GM23338 (cell line): ENCODE measurements around the gene ZXDC. TPM values are rescaled to one million over a fixed set of nuclear protein-coding genes. Genes with fewer than 3 reads are reported as not detected.

Experiments used
- ATAC-seq: fragments of 200-7000 bp; cut with Tn5 transposase; 3 replicates; pipeline ENCODE4 v1.9.1; 2020
- DNase-seq: peaks from one replicate; pipeline ENCODE4 v3.0.0-alpha.2; 2015; ENCODE audit warnings: low spot score
- H2AFZ ChIP-seq: fragments of 200-600 bp; sonication (generic); 2 replicates; pipeline ENCODE4 v1.8.0; 2016; ENCODE audit warnings: antibody characterized with exemption, mild to moderate bottlenecking, moderate library complexity
- H3F3A ChIP-seq: fragments of 200-600 bp; sonication (generic); replicated peaks from 2 replicates; pipeline ENCODE4 v1.8.0; 2017; ENCODE audit warnings: antibody characterized with exemption, mixed run types, low read depth
- H3K27ac ChIP-seq: fragments of 200-600 bp; sonication (generic); 2 replicates; pipeline ENCODE4 v1.6.1; 2016; ENCODE audit warnings: low read depth
- H3K27me3 ChIP-seq: fragments of 200-600 bp; sonication (generic); 2 replicates; pipeline ENCODE4 v1.8.0; 2016; ENCODE audit warnings: mild to moderate bottlenecking, mixed run types, moderate library complexity; ENCODE audit not compliant: insufficient read depth
- H3K36me3 ChIP-seq: fragments of 200-600 bp; sonication (generic); 2 replicates; pipeline ENCODE4 v1.8.0; 2016; ENCODE audit warnings: mild to moderate bottlenecking; ENCODE audit not compliant: insufficient read depth
- H3K4me1 ChIP-seq: fragments of 200-600 bp; sonication (generic); 2 replicates; pipeline ENCODE4 v1.8.0; 2016; ENCODE audit warnings: mild to moderate bottlenecking, moderate library complexity; ENCODE audit not compliant: insufficient read depth
- H3K4me2 ChIP-seq: fragments of 200-600 bp; sonication (generic); 2 replicates; pipeline ENCODE4 v1.7.1; 2017; ENCODE audit warnings: mixed run types
- H3K4me3 ChIP-seq: fragments of 200-600 bp; sonication (generic); 2 replicates; pipeline ENCODE4 v1.6.1; 2016; ENCODE audit warnings: mixed run types
- H3K79me2 ChIP-seq: fragments of 200-600 bp; sonication (generic); replicated peaks from 2 replicates; pipeline ENCODE4 v1.8.0; 2017; ENCODE audit warnings: mild to moderate bottlenecking; ENCODE audit not compliant: insufficient read depth
- H3K9me2 ChIP-seq: fragments of 200-600 bp; sonication (generic); 2 replicates; pipeline ENCODE4 v1.8.0; 2017; ENCODE audit not compliant: insufficient read depth
- H4K20me1 ChIP-seq: fragments of 200-600 bp; sonication (generic); replicated peaks from 2 replicates; pipeline ENCODE4 v1.8.0; 2017; ENCODE audit warnings: mild to moderate bottlenecking; ENCODE audit not compliant: insufficient read depth
- H3K27ac Mint-ChIP-seq: 2 replicates; pipeline ENCODE4 v1.8.0; 2020; ENCODE audit warnings: inconsistent platforms, mild to moderate bottlenecking, moderate library complexity, mixed read lengths
- H3K27me3 Mint-ChIP-seq: 3 replicates; pipeline ENCODE4 v1.8.0; 2022; ENCODE audit warnings: low read depth, mild to moderate bottlenecking, moderate library complexity, mixed read lengths, inconsistent platforms; ENCODE audit not compliant: insufficient read depth, poor library complexity
- H3K36me3 Mint-ChIP-seq: 3 replicates; pipeline ENCODE4 v1.8.0; 2021; ENCODE audit warnings: low read depth, mild to moderate bottlenecking, inconsistent platforms, moderate library complexity, mixed read lengths
- H3K4me1 Mint-ChIP-seq: 3 replicates; pipeline ENCODE4 v1.8.0; 2020; ENCODE audit warnings: mild to moderate bottlenecking, inconsistent platforms, mixed read lengths
- H3K4me3 Mint-ChIP-seq: 3 replicates; pipeline ENCODE4 v1.8.0; 2021; ENCODE audit warnings: moderate library complexity, mild to moderate bottlenecking, inconsistent platforms, mixed read lengths
- H3K9me3 Mint-ChIP-seq: 3 replicates; pipeline ENCODE4 v1.8.0; 2020; ENCODE audit warnings: moderate library complexity, mild to moderate bottlenecking, inconsistent platforms, mixed read lengths
- CREB1 ChIP-seq: fragments of 250-450 bp; sonication (Bioruptor Pico); IDR thresholded peaks from 2 replicates; pipeline ENCODE4 v1.5.0; 2020; ENCODE audit warnings: low read depth, mild to moderate bottlenecking, moderate library complexity
- CTCF ChIP-seq, 2 experiments: fragments of 200-600 bp in 1 of 2; sonication (generic) in 1 of 2; conservative IDR thresholded peaks; 2 replicates each; pipeline versions ENCODE4 v1.5.1 to v1.6.1; 2016 to 2017; ENCODE audit warnings: antibody characterized with exemption in 2 of 2, low read depth in 2 of 2, mild to moderate bottlenecking in 2 of 2, moderate library complexity in 1 of 2
- ETS1 ChIP-seq: IDR thresholded peaks from 2 replicates; pipeline ENCODE4 v1.6.1; 2016; ENCODE audit warnings: antibody characterized with exemption
- EZH2 ChIP-seq: fragments of 200-600 bp; sonication (generic); IDR thresholded peaks from one replicate; pipeline ENCODE4 v1.8.0; 2017; ENCODE audit warnings: antibody characterized with exemption, mild to moderate bottlenecking, low read depth; ENCODE audit not compliant: unreplicated experiment
- EZH2phosphoT487 ChIP-seq: fragments of 200-600 bp; sonication (generic); IDR thresholded peaks from one replicate; pipeline ENCODE4 v1.8.1; 2018; ENCODE audit warnings: antibody characterized with exemption; ENCODE audit not compliant: unreplicated experiment
- JUNB ChIP-seq: IDR thresholded peaks from one replicate; pipeline ENCODE4 v1.6.1; 2016; ENCODE audit warnings: antibody characterized with exemption; ENCODE audit not compliant: unreplicated experiment
- NANOG ChIP-seq: IDR thresholded peaks from 2 replicates; pipeline ENCODE4 v1.6.1; 2016; ENCODE audit warnings: antibody characterized with exemption, borderline replicate concordance
- POLR2AphosphoS5 ChIP-seq: IDR thresholded peaks from 2 replicates; pipeline ENCODE4 v1.6.1; 2016; ENCODE audit warnings: antibody characterized with exemption, low read depth
- REST ChIP-seq: IDR thresholded peaks from one replicate; pipeline ENCODE4 v1.6.1; 2018; ENCODE audit warnings: antibody characterized with exemption; ENCODE audit not compliant: unreplicated experiment
- STAT1 ChIP-seq: IDR thresholded peaks from one replicate; pipeline ENCODE4 v1.6.1; 2016; ENCODE audit warnings: antibody characterized with exemption; ENCODE audit not compliant: unreplicated experiment
- ZNF114 ChIP-seq: fragments of 250-450 bp; sonication (Bioruptor Pico); IDR thresholded peaks from 2 replicates; pipeline ENCODE4 v1.5.0; 2020; ENCODE audit warnings: mild to moderate bottlenecking, moderate library complexity
- ZNF331 ChIP-seq: fragments of 250-450 bp; sonication (Bioruptor Pico); IDR thresholded peaks from 2 replicates; pipeline ENCODE4 v1.5.0; 2020; ENCODE audit warnings: low read depth, mild to moderate bottlenecking, moderate library complexity
- polyA plus RNA-seq: library from polyadenylated mRNA; unstranded; fragments of >200 nt; fragmentation: Nextera tagmentation; extraction: Ambion mirVana; gene quantifications from 2 replicates; pipeline ENCODE4 v1.2.1, GENCODE V29; 2016
- total RNA-seq: library from RNA; depleted of rRNA; stranded (reverse); fragments of >200 nt; shearing (Covaris generic); gene quantifications from 2 replicates; pipeline ENCODE4 v1.2.3, GENCODE V29; 2014

The ZXDC gene
- total and polyA plus RNA-seq, 2 experiments from 2014 or later = 5.7 to 45.1 TPM

- TF ChIP-seq CTCF (conservative IDR thresholded peaks at IDR 0.05; ENCODE audit: low read depth in 2 of 2) (no peak), NANOG (no peak), STAT1 (no peak)
These were observed 19.2 kb upstream of the ZXDC start (continued) for GRCh38 chr3:126494970-126495230.

GRCh38 chr3:126494204-126494969, 18.7 kb upstream of the ZXDC start:
- Mint-ChIP-seq H3K4me1 (peaks cover 22% of the 10 kb centered on the region), H3K4me3 (no peak overlapping the region), H3K36me3 (no peaks in the 10 kb centered on the region), H3K27me3 (peaks cover 19% of the 10 kb centered on the region), H3K27ac (no peak overlapping the region), H3K9me3 (no peaks in the 10 kb centered on the region)
- H3K4me1 ChIP-seq = peaks cover 7% of the 10 kb centered on the region; the same call in 1 of the 2 replicates
- H3K27ac ChIP-seq = no peak overlapping the region
- H4K20me1 ChIP-seq = no peaks in the 10 kb centered on the region
- H3K79me2 ChIP-seq = no peaks in the 10 kb centered on the region
- no peak for ATAC-seq
- H2AFZ ChIP-seq = no peak overlapping the region
- H3K27me3 ChIP-seq = no peaks in the 10 kb centered on the region
- no peaks in the 10 kb centered on the region for H3K9me2 ChIP-seq
- no peak for DNase-seq
- no peaks in the 10 kb centered on the region for H3K36me3 ChIP-seq
- H3K4me2 ChIP-seq = no peak overlapping the region
- H3K4me3 ChIP-seq = no peak overlapping the region
- no peaks in the 10 kb centered on the region for H3F3A ChIP-seq
- TF ChIP-seq CREB1 (CRISPR knock-in tag) (no peak), NANOG (no peak), ZNF114 (CRISPR knock-in tag) (no peak), CTCF (conservative IDR thresholded peaks at IDR 0.05; ENCODE audit: low read depth in 2 of 2) (no peak), JUNB (no peak), EZH2phosphoT487 (no peak), POLR2AphosphoS5 (no peak), STAT1 (no peak), REST (no peak), ZNF331 (CRISPR knock-in tag) (no peak), EZH2 (no peak), ETS1 (no peak)
